Endothelial cell (in vitro differentiated cells): Measurements from ENCODE around the gene RCOR2. TPM values are rescaled to one million over a fixed set of nuclear protein-coding genes. Genes with fewer than 3 reads are reported as not detected.

Experiments
- DNase-seq: peaks from one replicate; pipeline ENCODE4 v3.0.0; 2021; ENCODE audit warnings: low spot score
- H3K27ac Mint-ChIP-seq: one replicate; pipeline ENCODE4 v1.8.0; 2021; ENCODE audit warnings: mixed read lengths, inconsistent platforms; ENCODE audit not compliant: unreplicated experiment
- H3K27me3 Mint-ChIP-seq: one replicate; pipeline ENCODE4 v1.8.0; 2021; ENCODE audit warnings: mild to moderate bottlenecking, moderate library complexity, mixed read lengths, inconsistent platforms; ENCODE audit not compliant: unreplicated experiment
- H3K36me3 Mint-ChIP-seq: one replicate; pipeline ENCODE4 v1.8.0; 2021; ENCODE audit warnings: mild to moderate bottlenecking, low read depth, mixed read lengths, inconsistent platforms; ENCODE audit not compliant: unreplicated experiment
- H3K4me1 Mint-ChIP-seq: one replicate; pipeline ENCODE4 v1.8.0; 2021; ENCODE audit warnings: mild to moderate bottlenecking, mixed read lengths, inconsistent platforms; ENCODE audit not compliant: unreplicated experiment
- H3K4me3 Mint-ChIP-seq: one replicate; pipeline ENCODE4 v1.8.0; 2021; ENCODE audit warnings: mild to moderate bottlenecking, mixed read lengths, inconsistent platforms; ENCODE audit not compliant: unreplicated experiment
- H3K9me3 Mint-ChIP-seq: one replicate; pipeline ENCODE4 v1.8.0; 2021; ENCODE audit warnings: mixed read lengths, inconsistent platforms; ENCODE audit not compliant: unreplicated experiment
- total RNA-seq: library from RNA; stranded (reverse); fragmentation: NEBNext Ultra II Directional; extraction: Animal tissue kit (Norgen Biotek cat#: 25700); gene quantifications from one replicate; pipeline ENCODE4 v1.2.1, GENCODE V29; 2021; ENCODE audit not compliant: unreplicated experiment
- TF ChIP-seq, protein P1 (sequence below): fragments of 200-600 bp; sonication (generic); IDR thresholded peaks from one replicate; pipeline ENCODE4 v1.5.0; 2021; ENCODE audit warnings: antibody characterized with exemption; ENCODE audit not compliant: unreplicated experiment

Gene RCOR2
- total RNA-seq, 1 donor from 2014 or later, result 9.3 TPM

DNA sequence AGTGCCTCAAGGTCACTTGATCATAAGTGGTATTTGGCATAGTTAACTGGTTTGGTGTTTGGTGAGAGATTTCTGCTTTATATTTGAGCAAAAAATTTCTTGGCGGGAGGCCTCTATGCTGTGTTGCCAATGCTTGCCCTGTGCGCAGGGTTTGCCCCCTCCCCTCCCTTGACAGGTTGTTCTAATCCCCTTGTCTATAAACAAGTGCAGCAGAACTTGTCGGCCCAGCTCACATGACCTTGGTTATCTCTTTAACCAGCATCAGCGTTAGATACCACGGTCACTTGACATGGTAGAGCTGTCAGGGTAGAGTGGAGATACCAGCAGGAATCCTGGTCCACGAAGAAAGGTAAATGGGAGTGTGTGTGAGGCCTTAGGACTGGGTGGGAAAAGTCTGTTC is 42.5 kb downstream of the RCOR2 start:
- DNase-seq, result no peak
- Mint-ChIP-seq H3K27me3 (peaks cover 1% of the 10 kb centered on the region), H3K27ac (peak overlapping the region; percentile 30), H3K9me3 (no peaks in the 10 kb centered on the region), H3K36me3 (peaks cover 6% of the 10 kb centered on the region), H3K4me3 (no peak overlapping the region), H3K4me1 (peaks cover 56% of the 10 kb centered on the region)
- TF ChIP-seq, protein P1, sequence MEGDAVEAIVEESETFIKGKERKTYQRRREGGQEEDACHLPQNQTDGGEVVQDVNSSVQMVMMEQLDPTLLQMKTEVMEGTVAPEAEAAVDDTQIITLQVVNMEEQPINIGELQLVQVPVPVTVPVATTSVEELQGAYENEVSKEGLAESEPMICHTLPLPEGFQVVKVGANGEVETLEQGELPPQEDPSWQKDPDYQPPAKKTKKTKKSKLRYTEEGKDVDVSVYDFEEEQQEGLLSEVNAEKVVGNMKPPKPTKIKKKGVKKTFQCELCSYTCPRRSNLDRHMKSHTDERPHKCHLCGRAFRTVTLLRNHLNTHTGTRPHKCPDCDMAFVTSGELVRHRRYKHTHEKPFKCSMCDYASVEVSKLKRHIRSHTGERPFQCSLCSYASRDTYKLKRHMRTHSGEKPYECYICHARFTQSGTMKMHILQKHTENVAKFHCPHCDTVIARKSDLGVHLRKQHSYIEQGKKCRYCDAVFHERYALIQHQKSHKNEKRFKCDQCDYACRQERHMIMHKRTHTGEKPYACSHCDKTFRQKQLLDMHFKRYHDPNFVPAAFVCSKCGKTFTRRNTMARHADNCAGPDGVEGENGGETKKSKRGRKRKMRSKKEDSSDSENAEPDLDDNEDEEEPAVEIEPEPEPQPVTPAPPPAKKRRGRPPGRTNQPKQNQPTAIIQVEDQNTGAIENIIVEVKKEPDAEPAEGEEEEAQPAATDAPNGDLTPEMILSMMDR, result no peak

DNA sequence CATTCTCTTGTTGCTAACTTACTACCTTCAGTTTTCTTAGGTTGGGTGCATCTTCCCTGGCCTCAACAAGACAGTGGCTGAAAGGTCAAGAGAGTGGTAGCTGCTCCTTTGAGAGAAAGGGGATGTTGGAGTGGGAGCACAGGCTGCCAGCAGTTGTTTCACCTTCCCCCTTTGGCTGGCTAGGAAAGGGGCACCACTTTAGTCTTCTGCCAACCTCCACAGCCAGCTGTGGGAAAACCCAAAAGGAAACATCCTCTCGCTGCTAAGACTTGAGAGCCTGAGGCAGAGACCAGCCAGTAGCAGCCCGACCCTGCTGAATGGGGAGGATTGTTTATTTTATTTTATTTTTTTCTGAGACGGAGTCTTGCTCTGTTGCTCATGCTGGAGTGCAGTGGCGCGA is 43.7 kb downstream of the RCOR2 start:
- TF ChIP-seq, protein P1, result no peak
- H3K9me3 Mint-ChIP-seq, result no peaks in the 10 kb centered on the region
- H3K4me3 Mint-ChIP-seq, result no peak overlapping the region
- H3K27me3 Mint-ChIP-seq, result peaks cover 3% of the 10 kb centered on the region
- no peak for DNase-seq
- peaks cover 6% of the 10 kb centered on the region for H3K36me3 Mint-ChIP-seq
- H3K4me1 Mint-ChIP-seq, result peaks cover 59% of the 10 kb centered on the region
- no peak overlapping the region for H3K27ac Mint-ChIP-seq

DNA sequence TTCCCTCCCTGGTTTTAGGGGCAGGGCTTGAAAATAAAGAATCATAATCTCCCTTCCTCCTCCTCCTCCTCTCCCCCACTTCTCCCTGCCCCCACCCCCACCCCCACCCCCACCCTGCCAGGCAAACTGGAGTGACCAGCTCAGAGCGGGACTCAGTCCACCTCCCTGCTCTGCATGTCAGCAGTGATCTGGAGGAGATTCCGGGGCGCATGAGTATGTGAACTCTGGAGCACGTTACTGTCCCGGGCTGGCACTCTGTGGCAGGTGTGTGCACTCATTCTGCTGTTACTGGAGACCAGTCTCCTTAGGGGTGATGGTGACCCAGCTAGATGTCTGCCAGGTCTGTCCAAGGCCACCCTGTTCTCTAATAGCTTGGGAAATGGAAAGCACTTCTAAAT is 44.2 kb downstream of the RCOR2 start:
- no peaks in the 10 kb centered on the region for H3K9me3 Mint-ChIP-seq
- peaks cover 58% of the 10 kb centered on the region for H3K4me1 Mint-ChIP-seq
- DNase-seq, result no peak
- no peak overlapping the region for H3K27ac Mint-ChIP-seq
- peaks cover 3% of the 10 kb centered on the region for H3K27me3 Mint-ChIP-seq
- TF ChIP-seq, protein P1, result no peak
- H3K36me3 Mint-ChIP-seq, result peaks cover 6% of the 10 kb centered on the region
- no peak overlapping the region for H3K4me3 Mint-ChIP-seq

DNA sequence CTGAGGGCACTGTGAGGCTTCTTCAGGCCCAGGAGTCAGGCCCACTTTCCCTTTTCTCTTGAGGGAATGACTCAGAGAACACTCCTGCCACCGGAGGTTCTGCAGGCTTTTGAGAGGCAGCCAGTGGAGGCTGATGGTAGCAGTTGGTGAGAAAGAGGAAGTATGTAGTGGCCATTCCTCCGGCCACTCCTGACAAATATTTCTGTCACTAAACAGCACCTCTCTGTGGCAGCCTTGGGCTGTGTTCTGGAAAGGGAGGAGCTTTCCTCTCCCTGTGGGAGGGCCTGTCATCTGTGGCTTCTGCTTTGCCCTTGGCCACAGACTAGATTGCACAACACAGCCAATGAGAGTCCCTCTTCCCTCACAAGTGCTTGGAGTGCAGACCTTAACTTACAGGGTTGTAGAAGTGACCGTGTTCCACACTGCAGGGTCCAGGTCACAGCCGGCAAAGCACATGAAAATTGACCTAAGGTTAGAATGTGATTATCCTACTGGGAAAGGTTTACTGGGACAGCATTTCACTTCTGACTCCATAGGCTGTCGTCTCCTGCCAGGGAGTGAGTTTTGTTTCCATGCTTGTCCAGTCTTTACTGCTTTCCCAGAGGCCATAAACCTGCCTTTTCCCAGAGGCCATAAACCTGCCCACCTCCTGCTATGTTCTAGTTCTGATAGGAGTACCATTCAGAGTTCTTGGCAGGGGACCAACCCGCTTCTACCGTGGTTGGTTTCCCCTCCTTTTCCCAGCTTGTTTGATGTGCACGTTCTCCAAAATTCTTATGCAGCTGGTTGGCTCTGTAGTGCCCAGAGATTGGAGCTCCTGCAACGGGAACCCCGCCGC is 44.8 kb downstream of the RCOR2 start:
- H3K9me3 Mint-ChIP-seq, result no peaks in the 10 kb centered on the region
- H3K36me3 Mint-ChIP-seq, result peaks cover 6% of the 10 kb centered on the region
- peak; percentile 44 for DNase-seq
- no peak overlapping the region for H3K4me3 Mint-ChIP-seq
- TF ChIP-seq, protein P1, result no peak
- H3K27me3 Mint-ChIP-seq, result peaks cover 3% of the 10 kb centered on the region
- H3K4me1 Mint-ChIP-seq, result peaks cover 63% of the 10 kb centered on the region
- H3K27ac Mint-ChIP-seq, result no peak overlapping the region
